ENCODE measurements around the gene HSBP1L1. TPM values are rescaled to one million over a fixed set of nuclear protein-coding genes. Genes with fewer than 3 reads are reported as not detected.

Gene HSBP1L1
- total RNA-seq, 1 donor from 2014 or later: 9.8 TPM

- no peak for DNase-seq
Observed at GRCh38 chr18:79930020-79930642, 34.3 kb upstream of the HSBP1L1 start.

- DNase-seq: no peak
Observed at GRCh38 chr18:79931475-79931874, 33.0 kb upstream of the HSBP1L1 start.

DNA sequence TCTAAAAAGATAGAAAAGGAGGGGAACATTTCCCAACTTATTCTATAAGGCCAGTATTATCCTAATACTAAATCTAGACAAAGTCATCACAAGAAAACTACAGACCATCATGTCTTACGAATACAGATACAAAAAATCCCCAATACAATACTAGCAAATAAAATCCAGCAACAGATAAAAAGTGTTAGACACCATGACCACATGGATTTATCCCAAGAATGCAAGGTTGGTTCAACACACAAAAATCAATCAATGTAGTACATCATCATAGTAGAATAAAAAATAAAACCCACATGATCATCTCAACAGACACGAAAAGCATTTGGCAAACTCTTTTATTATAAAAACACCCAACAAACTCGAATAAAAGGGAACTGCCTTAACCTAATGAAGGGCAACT is 31.5 kb upstream of the HSBP1L1 start:
- no peak for DNase-seq

GRCh38 chr18:79933765-79934164 is 30.7 kb upstream of the HSBP1L1 start:
- DNase-seq: peak; percentile 64

DNA sequence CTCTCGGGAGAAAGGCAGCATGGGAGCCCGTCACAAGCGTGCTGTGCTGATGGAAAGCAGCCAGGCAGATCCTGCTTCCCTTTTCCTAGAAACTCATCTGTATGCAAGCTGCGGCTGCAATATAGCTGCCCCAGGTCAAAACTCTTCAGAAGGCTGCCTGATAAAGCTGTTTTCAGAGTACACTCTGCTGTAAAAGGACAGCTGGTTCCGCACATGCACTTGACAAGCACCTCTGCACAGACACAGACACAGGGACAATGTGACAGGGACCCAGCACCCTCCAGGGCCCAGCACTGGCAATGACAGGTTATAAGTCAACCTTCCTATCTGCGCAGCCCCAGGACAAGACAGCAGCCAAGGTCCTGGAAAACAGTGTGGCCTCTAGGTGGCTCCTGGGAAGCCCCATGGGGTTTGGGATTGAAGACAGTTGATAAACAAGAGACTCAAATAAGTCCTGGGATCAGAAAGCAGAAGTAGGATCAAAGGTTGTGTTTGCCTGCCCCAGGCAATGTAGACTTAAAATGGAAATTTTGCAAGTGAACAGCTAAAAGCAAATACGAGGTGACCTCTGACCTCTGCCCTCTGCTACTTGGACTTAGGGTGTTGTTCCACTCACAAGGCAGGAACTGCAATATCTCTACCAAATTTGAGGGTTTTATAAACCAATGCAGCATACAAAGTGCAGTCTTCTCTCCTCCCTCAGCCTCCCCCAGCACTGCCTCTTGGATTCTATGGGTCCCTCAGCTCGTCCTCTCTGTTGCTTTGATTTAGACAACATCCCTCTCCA is 29.9 kb upstream of the HSBP1L1 start:
- peak; percentile 36 for DNase-seq

DNA sequence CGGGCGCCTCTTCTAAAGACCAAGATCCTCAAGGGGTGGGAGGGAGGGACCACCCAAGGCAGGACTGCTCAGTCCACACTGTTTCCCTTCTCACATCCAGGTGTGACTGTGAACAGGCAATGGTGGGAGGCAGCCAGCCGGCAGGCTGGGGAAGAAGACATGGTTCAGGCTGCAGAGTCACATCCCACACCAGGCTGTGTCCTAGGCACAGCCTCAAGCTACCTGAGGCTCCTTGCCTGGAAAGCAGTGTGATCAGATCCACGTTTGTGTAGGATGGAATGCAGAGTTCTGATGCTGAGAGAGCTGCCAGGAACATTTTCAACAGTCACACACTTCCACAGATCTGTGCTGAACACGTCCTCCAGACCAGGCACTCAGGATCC is 29.4 kb upstream of the HSBP1L1 start:
- no peak for DNase-seq

DNA sequence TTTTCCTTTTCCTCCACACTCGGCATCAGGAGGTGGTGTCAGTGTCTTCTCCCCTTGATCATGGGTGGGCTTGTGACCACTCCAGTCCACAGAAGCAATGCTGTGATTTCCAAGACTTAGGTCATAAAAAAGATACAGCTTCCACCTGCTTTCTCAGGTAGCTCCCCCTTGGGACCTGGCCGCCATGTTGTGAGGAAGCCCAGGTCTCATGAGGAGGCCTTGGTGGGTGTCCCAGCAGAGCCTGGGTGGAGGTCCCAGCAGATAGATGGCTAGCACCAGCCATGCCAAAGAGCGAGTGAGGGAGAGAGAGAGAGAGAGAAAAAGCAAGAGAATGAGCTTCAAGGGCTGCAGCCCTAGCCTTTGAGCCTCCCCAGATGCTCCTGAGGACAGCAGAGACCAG is 28.9 kb upstream of the HSBP1L1 start:
- no peak for DNase-seq

- DNase-seq: no peak
Observed at GRCh38 chr18:79935925-79936324, 28.5 kb upstream of the HSBP1L1 start.

DNA sequence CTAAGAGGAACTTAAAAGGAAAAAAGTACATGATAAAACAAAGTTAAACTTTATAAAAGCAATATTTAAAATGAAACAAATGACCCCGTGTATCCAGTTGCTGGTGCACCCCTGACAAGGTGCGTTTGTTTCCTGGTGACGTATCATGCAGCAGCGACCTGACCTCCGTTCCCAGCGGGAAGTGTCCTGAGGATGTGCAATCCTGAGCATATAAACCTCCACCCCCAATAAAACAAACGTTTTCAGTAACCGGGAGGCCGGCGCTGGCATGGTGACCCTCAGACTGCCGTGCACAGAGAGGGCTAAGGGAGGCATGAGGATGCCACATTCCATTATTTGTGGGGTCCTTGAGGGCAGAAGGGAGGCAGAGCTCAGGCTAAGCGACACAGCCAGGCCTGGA is 27.8 kb upstream of the HSBP1L1 start:
- DNase-seq: no peak

DNA sequence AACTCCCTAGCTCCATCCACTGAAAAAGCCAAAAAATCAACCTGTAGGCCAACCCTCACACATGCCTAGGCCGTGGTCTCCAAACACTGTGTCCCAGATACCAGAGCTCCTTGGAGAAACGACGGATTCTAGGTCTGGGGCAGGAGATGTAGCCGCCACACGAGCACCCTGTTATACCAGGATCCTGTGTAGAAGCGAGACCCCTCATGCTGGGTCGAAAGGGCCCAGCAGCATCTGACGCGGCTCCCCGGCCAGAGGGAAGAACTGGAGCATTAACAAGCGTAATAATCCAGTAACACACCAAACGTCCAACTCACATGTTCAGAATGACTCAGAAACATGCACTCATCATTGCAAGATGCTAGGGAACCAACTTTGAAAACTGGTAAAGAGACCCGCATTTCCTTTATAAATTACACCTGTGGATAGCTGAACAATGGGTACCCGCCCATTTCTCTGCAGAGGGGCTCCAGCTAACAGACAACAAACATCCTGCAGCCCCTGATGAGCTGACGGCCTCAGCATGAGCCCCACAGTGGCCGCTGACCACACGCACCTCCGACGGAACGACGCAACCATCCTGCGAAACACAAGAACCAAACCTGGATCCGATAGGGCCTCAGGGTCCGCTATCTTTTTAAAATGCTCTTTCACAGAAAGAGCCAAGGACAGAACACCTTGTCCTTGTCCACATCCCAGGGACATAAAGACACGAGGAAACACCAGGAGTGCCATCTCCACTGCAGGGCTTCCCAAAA is 27.2 kb upstream of the HSBP1L1 start:
- no peak for DNase-seq

DNA sequence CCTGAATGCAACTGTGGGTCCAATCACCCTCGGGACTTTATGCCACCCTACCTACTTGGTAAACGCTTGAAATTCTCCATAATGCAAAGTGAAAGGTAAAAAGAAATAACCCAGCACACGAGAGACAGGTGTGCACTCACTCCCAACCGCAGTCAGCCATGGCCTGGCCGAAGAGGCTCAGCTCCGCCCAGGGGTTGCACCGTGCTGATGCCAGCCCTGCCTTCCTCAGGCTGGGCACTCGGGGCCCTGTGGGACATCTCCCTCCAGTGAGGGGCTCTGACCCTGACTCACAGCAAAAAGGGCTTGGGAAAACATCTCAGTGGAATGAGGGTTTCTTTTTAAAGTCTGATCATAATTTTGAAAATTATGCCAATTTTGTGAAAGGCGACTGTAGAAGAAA is 26.2 kb upstream of the HSBP1L1 start:
- no peak for DNase-seq

DNA sequence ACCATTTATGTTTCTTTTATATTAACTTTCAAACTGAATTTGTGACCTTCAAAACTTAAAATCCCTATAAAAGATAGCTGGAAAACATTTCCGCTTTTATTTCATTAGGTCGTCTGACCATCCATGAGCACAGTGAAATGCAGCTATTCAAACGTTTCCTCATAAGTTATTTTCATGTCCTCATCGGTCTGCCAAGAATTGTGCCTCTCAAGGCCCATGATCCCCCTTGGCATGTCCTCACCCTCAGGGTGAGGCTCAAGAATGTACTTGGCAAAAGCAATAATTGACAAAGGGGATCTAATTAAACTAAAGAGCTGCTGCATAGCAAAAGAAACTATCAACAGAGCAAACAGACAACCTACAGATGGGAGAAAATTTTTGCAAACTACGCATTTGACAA is 25.3 kb upstream of the HSBP1L1 start:
- no peak for DNase-seq

GRCh38 chr18:79940126-79940813 is 24.2 kb upstream of the HSBP1L1 start:
- no peak for DNase-seq

DNA sequence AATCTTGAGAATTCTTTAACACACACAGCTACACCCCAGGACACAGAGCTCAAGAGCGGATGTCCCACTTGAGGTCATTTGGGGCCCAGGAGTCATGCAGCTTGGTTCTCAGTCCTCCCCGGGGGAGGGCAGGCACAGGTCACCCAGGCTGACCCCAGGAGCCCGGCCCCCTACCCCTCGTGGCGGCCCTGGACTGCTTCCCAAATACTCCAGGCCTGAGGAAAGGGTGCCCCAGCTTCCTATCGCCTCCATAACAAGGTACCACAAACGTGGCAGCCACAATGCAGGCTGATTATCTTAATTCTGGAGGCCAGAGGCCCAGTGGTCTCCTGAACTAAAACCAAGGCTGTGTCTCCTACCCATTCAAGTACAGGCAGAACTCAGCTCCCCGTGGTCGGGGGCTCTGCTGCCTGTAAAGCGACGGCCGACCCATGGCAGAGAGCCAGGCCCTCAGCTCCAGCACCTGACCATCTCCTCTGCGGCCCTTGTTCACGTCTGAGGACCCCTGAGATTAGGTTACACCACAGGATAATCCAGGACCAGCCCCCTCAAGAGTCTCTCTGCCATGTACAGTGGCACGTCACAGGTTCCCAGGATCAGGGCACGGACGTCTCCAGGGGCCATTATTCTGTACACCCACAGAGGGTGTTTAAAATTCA is 23.5 kb upstream of the HSBP1L1 start:
- no peak for DNase-seq

DNA sequence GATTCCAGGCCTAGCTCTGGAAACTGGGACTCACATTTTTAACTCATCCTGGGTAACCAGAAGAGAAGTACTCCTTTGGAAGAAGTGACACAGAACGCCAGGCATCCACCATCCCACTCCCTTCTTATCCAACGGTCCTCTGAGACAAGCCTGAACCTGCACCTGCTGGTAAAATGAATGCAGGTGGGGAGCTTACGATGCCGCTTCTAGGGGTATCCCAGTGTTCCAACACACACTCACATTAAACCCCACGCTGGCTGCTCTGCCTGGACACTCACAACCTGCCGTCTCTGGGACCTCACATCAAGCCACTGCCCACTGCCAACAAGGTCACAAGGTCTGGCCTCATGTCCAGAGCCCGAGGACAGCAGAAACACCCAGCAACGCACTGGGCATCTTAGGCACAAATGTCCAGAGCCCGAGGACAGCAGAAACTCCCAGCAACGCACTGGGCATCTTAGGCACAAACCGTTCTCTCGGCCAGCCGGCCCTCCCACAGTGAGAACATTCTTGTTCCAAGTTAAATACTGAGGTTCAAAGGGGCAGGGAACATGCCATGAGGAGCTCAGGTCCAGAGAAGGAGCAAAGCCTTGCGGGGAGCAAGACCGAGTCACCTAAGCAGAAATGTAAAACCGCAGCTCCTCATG is 22.8 kb upstream of the HSBP1L1 start:
- DNase-seq: no peak

DNA sequence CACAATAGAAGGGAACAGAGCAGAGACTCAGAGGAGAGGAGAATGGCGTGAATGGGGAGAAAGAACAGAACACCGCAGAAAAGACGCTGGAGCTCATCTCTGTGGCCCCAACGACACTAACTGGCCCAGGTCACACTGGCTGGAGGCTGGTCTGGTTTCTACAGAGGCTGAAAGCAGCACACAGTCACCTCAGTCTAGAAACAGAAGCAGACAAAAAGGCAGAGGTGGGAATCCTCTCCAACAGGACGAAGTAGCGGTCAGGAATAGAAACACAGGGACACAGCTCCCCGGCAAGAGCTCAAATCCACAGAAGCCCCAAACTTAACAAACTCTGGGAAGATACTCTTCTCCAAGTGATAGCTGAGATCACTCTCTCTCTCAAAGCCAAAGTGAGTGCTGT is 22.2 kb upstream of the HSBP1L1 start:
- DNase-seq: no peak

DNA sequence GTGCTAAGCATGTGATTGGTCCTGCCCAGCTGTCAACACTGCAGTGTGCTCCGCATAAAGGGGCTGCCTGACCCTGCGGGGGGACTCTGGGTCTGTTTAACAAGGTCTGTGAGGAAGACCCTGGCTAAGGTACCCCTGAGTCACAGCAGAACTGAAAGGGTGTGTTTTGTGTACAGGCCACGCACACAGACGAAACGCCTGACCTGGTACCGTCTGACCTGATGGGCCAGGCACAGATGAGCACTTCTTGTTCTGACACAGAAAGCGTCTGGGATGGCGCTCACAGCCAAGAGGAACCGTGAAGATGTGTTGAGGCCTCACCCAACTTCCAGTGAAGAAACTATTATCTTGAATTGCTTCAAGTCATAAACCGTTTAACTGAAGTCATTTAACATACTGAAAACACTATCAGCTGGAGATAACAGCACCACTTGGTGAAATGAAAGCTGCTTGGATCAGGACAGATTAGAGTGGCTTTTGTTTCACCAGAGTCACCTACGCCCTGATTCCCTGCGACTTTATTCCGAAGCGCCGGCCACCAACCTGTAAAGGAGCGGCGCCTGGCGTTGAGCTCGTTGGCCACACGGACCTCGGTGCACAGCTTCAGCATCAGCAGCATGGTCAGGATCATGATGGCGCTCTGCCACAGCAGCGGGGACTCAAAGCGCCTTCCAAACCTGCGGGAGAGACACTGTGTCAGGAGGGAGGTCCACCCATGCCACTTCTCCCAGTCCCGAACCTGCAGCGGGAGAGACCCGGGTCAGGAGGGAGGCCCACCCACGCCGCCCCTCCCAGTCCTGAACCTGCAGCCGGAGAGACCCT is 21.4 kb upstream of the HSBP1L1 start:
- no peak for DNase-seq

DNA sequence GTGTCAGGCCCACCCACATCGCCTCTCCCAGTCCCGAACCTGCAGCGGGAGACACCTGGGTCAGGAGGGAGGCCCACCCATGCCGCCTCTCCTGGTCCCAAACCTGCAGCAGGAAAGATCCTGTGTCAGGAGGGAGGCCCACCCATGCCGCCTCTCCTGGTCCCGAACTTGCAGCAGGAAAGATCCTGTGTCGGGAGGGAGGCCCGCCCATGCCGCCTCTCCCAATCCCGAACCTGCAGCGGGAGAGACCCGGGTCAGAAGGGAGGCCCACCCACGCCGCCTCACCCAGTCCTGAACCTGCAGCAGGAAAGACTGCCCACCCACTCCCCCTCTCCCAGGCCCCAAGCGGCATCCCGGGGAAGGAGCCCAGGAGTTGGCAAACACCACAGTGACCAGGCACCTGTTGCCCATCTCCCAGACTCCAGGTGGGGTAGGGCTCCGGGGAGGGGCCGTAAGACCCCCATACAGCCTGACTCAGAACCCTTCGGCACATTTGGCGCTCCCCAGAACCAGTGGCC is 20.8 kb upstream of the HSBP1L1 start:
- no peak for DNase-seq

- DNase-seq: no peak
Observed at GRCh38 chr18:79944126-79944731, 20.2 kb upstream of the HSBP1L1 start.

GRCh38 chr18:79944746-79945117 is 19.7 kb upstream of the HSBP1L1 start:
- no peak for DNase-seq
